DND-41 (cell line): ENCODE results near the gene GSE1.

Experiments used
- ATAC-seq: fragments of 200-7000 bp; cut with Tn5 transposase; 3 replicates; pipeline ENCODE4 v1.9.1; 2021; ENCODE audit warnings: low read depth; ENCODE audit not compliant: insufficient read depth
- DNase-seq: peaks from one replicate; pipeline ENCODE4 v3.0.0-alpha.2; 2020
- H2AFZ ChIP-seq: 2 replicates; pipeline ENCODE4 v1.6.0; 2012; ENCODE audit warnings: low read depth, low read length
- H3K27ac ChIP-seq: 2 replicates; pipeline ENCODE4 v1.5.1; 2012; ENCODE audit warnings: low read length, inconsistent platforms
- H3K27me3 ChIP-seq: fragments of 200-600 bp; sonication (generic); 2 replicates; pipeline ENCODE4 v1.6.0; 2012; ENCODE audit warnings: low read length, mild to moderate bottlenecking, inconsistent platforms; ENCODE audit not compliant: insufficient read depth, poor library complexity
- H3K36me3 ChIP-seq: 2 replicates; pipeline ENCODE4 v1.5.1; 2012; ENCODE audit warnings: low read length, inconsistent platforms; ENCODE audit not compliant: insufficient read depth
- H3K4me1 ChIP-seq: 2 replicates; pipeline ENCODE4 v1.5.1; 2012; ENCODE audit warnings: mild to moderate bottlenecking, low read length; ENCODE audit not compliant: insufficient read depth
- H3K4me2 ChIP-seq: 2 replicates; pipeline ENCODE4 v1.6.0; 2012; ENCODE audit warnings: mild to moderate bottlenecking, moderate library complexity, low read length, inconsistent platforms; ENCODE audit not compliant: insufficient read depth
- H3K4me3 ChIP-seq, 2 experiments: fragments of 200-600 bp in 1 of 2; shearing (Covaris generic) in 1 of 2; 2 replicates each; pipeline ENCODE4 v1.5.1; 2012 to 2016; ENCODE audit warnings: inconsistent platforms in 2 of 2, low read length in 2 of 2, mild to moderate bottlenecking in 2 of 2, low read depth in 1 of 2, moderate library complexity in 1 of 2
- H3K79me2 ChIP-seq: 2 replicates; pipeline ENCODE4 v1.6.0; 2012; ENCODE audit warnings: low read length, inconsistent platforms; ENCODE audit not compliant: insufficient read depth
- H3K9ac ChIP-seq: 2 replicates; pipeline ENCODE4 v1.6.0; 2012; ENCODE audit warnings: low read depth, mild to moderate bottlenecking, inconsistent platforms, low read length, moderate library complexity
- H3K9me3 ChIP-seq: 2 replicates; pipeline ENCODE4 v1.5.1; 2012; ENCODE audit warnings: low read length, moderate library complexity, mild to moderate bottlenecking, inconsistent platforms; ENCODE audit not compliant: insufficient read depth, severe bottlenecking
- H4K20me1 ChIP-seq: 2 replicates; pipeline ENCODE4 v1.6.0; 2012; ENCODE audit warnings: low read length; ENCODE audit not compliant: insufficient read depth
- CTCF ChIP-seq: IDR thresholded peaks from 2 replicates; pipeline ENCODE4 v1.5.1; 2012; ENCODE audit warnings: borderline replicate concordance, low read length, moderate library complexity, mild to moderate bottlenecking; ENCODE audit not compliant: poor library complexity, severe bottlenecking; ENCODE audit errors: extremely low read depth
- EZH2 ChIP-seq: IDR thresholded peaks from 3 replicates; pipeline ENCODE4 v1.6.1; 2012; ENCODE audit warnings: borderline replicate concordance, low read depth, mild to moderate bottlenecking, moderate library complexity, low read length, inconsistent platforms; ENCODE audit not compliant: severe bottlenecking

Gene GSE1

GRCh38 chr16:85662976-85663830 is 50.1 kb downstream of the GSE1 start:
- Histone ChIP-seq H3K9ac (no peak overlapping the region), H3K36me3 (peaks cover 98% of the 10 kb centered on the region), H3K4me3 (no peak overlapping the region), H3K27me3 (no peaks in the 10 kb centered on the region), H3K4me2 (no peak overlapping the region), H3K4me1 (no peaks in the 10 kb centered on the region), H3K27ac (no peak overlapping the region), H3K79me2 (no peaks in the 10 kb centered on the region), H2AFZ (no peak overlapping the region), H3K9me3 (no peaks in the 10 kb centered on the region), H4K20me1 (peaks cover 61% of the 10 kb centered on the region)
- TF ChIP-seq EZH2 (no peak), CTCF (no peak)
- ATAC-seq, result no peak
- DNase-seq, result no peak

- Histone ChIP-seq H4K20me1 (peaks cover 60% of the 10 kb centered on the region), H3K4me3 (no peak overlapping the region), H3K4me1 (no peaks in the 10 kb centered on the region), H3K36me3 (peaks cover 98% of the 10 kb centered on the region), H3K27me3 (no peaks in the 10 kb centered on the region), H2AFZ (no peak overlapping the region), H3K27ac (no peak overlapping the region), H3K4me2 (no peak overlapping the region), H3K9me3 (no peaks in the 10 kb centered on the region), H3K79me2 (peaks cover 4% of the 10 kb centered on the region; the same call in 1 of the 2 replicates), H3K9ac (no peak overlapping the region)
- ATAC-seq, result no peak
- no peak for TF ChIP-seq EZH2
- TF ChIP-seq CTCF, result no peak
- DNase-seq, result no peak
Measured at GRCh38 chr16:85663891-85664321, 50.8 kb downstream of the GSE1 start.

GRCh38 chr16:85664580-85665372 is 51.7 kb downstream of the GSE1 start:
- Histone ChIP-seq H3K36me3 (peaks cover 98% of the 10 kb centered on the region), H3K4me3 (no peak overlapping the region)
- no peak for ATAC-seq

More at GRCh38 chr16:85664580-85665372, 51.7 kb downstream of the GSE1 start:
- no peak overlapping the region for H3K9ac ChIP-seq
- peaks cover 9% of the 10 kb centered on the region; the same call in 1 of the 2 replicates for H3K79me2 ChIP-seq
- no peaks in the 10 kb centered on the region for H3K4me1 ChIP-seq
- H3K27me3 ChIP-seq, result no peaks in the 10 kb centered on the region
- no peaks in the 10 kb centered on the region for H3K9me3 ChIP-seq
- no peak for TF ChIP-seq CTCF
- no peak for TF ChIP-seq EZH2
- no peak overlapping the region for H3K27ac ChIP-seq
- no peak overlapping the region for H3K4me2 ChIP-seq
- no peak for DNase-seq
- H2AFZ ChIP-seq, result no peak overlapping the region
- H4K20me1 ChIP-seq, result peaks cover 60% of the 10 kb centered on the region
